Measurements from ENCODE around the gene IFNL4.
"Not testable (repeated sequence)": the region's sequence is repeated elsewhere in the genome, so short reads cannot be mapped to it uniquely, and the experiment has no call there.

DNA sequence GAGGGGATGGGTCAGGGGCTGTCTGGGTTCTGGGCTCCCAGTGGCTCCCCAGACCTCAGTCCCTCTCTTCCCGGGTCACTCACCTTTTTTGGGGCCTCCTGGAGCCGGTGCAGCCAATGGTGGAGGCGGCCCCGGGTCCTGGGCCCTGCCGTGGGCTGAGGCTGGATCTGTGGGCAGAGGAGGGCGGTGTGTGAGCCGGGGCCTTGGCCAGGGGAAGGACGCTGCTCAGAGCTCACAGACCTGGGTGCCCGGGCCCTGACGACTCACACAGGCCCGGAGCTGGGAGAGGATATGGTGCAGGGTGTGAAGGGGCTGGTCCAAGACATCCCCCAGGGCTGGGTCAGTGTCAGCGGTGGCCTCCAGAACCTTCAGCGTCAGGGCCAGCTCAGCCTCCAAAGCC lies 4.9 kb downstream of the IFNL4 start:
- not testable (repeated sequence) for TF ChIP-seq CTCF (conservative IDR thresholded peaks at IDR 0.05 in 1 of 2, IDR thresholded peaks at IDR 0.05 in 1 of 2; ENCODE audit: low read depth in 1 of 2, low read length in 2 of 2); EZH2 (IDR thresholded peaks at IDR 0.05; ENCODE audit: low read length, missing control alignments)

Measured in fibroblast of lung (primary cell).